MM.1S (cell line): ENCODE results near the gene NSMF.

Source experiments
- DNase-seq: peaks from one replicate; pipeline ENCODE4 v3.0.0-alpha.2; 2015
- H2AFZ ChIP-seq: fragments of 300-600 bp; sonication (generic); 2 replicates; pipeline ENCODE4 v1.6.0; 2016; ENCODE audit warnings: antibody characterized with exemption, low read length
- H3F3A ChIP-seq: fragments of 300-600 bp; sonication (generic); 2 replicates; pipeline ENCODE4 v1.6.1; 2016; ENCODE audit warnings: mild to moderate bottlenecking, antibody characterized with exemption, low read length, moderate library complexity, mixed read lengths; ENCODE audit not compliant: insufficient read depth
- H3K27ac ChIP-seq: fragments of 300-600 bp; sonication (generic); 2 replicates; pipeline ENCODE4 v1.5.1; 2016; ENCODE audit warnings: mild to moderate bottlenecking, low read length
- H3K27me3 ChIP-seq: fragments of 300-600 bp; sonication (generic); replicated peaks from 2 replicates; pipeline ENCODE4 v1.6.0; 2016; ENCODE audit warnings: low read length; ENCODE audit not compliant: insufficient read depth
- H3K36me3 ChIP-seq: fragments of 300-600 bp; sonication (generic); replicated peaks from 2 replicates; pipeline ENCODE4 v1.6.1; 2016; ENCODE audit warnings: mild to moderate bottlenecking, low read length, mixed read lengths; ENCODE audit not compliant: insufficient read depth
- H3K4me1 ChIP-seq: fragments of 300-600 bp; sonication (generic); 2 replicates; pipeline ENCODE4 v1.6.1; 2016; ENCODE audit warnings: low read length, mixed read lengths
- H3K4me2 ChIP-seq: fragments of 300-600 bp; sonication (generic); 2 replicates; pipeline ENCODE4 v1.6.0; 2016; ENCODE audit warnings: low read depth, low read length
- H3K4me3 ChIP-seq: fragments of 300-600 bp; sonication (generic); 2 replicates; pipeline ENCODE4 v1.5.1; 2016; ENCODE audit warnings: low read length, mixed read lengths
- H3K79me2 ChIP-seq: fragments of 300-600 bp; sonication (generic); 2 replicates; pipeline ENCODE4 v1.6.1; 2016; ENCODE audit warnings: mixed run types, low read length, mixed read lengths
- H3K9ac ChIP-seq: fragments of 300-600 bp; sonication (generic); 2 replicates; pipeline ENCODE4 v1.6.1; 2016; ENCODE audit warnings: low read length, mixed read lengths
- H3K9me2 ChIP-seq: fragments of 300-600 bp; sonication (generic); replicated peaks from 2 replicates; pipeline ENCODE4 v1.6.1; 2016; ENCODE audit warnings: mild to moderate bottlenecking, low read length, mixed read lengths; ENCODE audit not compliant: insufficient read depth
- H3K9me3 ChIP-seq: fragments of 300-600 bp; sonication (generic); replicated peaks from 2 replicates; pipeline ENCODE4 v1.6.1; 2016; ENCODE audit warnings: mild to moderate bottlenecking, low read length, mixed read lengths; ENCODE audit not compliant: insufficient read depth
- H4K20me1 ChIP-seq: fragments of 300-600 bp; sonication (generic); 2 replicates; pipeline ENCODE4 v1.6.1; 2016; ENCODE audit warnings: mild to moderate bottlenecking, low read length, moderate library complexity, mixed read lengths; ENCODE audit not compliant: insufficient read depth
- CTCF ChIP-seq: fragments of 300-600 bp; sonication (generic); IDR thresholded peaks from 2 replicates; pipeline ENCODE4 v1.5.1; 2016; ENCODE audit warnings: antibody characterized with exemption, low read length, mixed read lengths
- EZH2 ChIP-seq: fragments of 300-600 bp; sonication (generic); optimal IDR thresholded peaks from 2 replicates; pipeline ENCODE3; 2017; ENCODE audit warnings: low read depth, mild to moderate bottlenecking, antibody characterized with exemption, low read length, mixed read lengths
- EZH2phosphoT487 ChIP-seq: fragments of 300-600 bp; sonication (generic); IDR thresholded peaks from 2 replicates; pipeline ENCODE4 v1.6.1; 2018; ENCODE audit warnings: antibody characterized with exemption, low read length

The NSMF gene

GRCh38 chr9:137439158-137439714 lies 19.9 kb downstream of the NSMF start:
- H3K9ac ChIP-seq, result no peak overlapping the region
- H3K4me2 ChIP-seq, result no peak overlapping the region
- no peaks in the 10 kb centered on the region for H3K9me2 ChIP-seq
- H2AFZ ChIP-seq, result no peak overlapping the region
- no peaks in the 10 kb centered on the region for H3K36me3 ChIP-seq
- H3F3A ChIP-seq, result 0 out of 2 replicates have a peak, but pooled peaks cover 5% of the 10 kb centered on the region
- no peak overlapping the region for H3K27ac ChIP-seq
- H3K9me3 ChIP-seq, result no peaks in the 10 kb centered on the region
- no peaks in the 10 kb centered on the region for H4K20me1 ChIP-seq
- TF ChIP-seq CTCF, result no peak
- TF ChIP-seq EZH2phosphoT487, result no peak
- no peak for TF ChIP-seq EZH2
- no peaks in the 10 kb centered on the region for H3K79me2 ChIP-seq
- H3K4me1 ChIP-seq, result no peaks in the 10 kb centered on the region
- DNase-seq, result no peak
- peaks cover 65% of the 10 kb centered on the region for H3K27me3 ChIP-seq
- H3K4me3 ChIP-seq, result no peak overlapping the region

- Histone ChIP-seq H3K4me2 (no peak overlapping the region), H3K9me3 (no peaks in the 10 kb centered on the region), H3K9me2 (no peaks in the 10 kb centered on the region), H3K27ac (no peak overlapping the region), H3K27me3 (peaks cover 71% of the 10 kb centered on the region), H3K36me3 (no peaks in the 10 kb centered on the region), H3K4me1 (no peaks in the 10 kb centered on the region), H3K79me2 (no peaks in the 10 kb centered on the region), H4K20me1 (no peaks in the 10 kb centered on the region), H2AFZ (no peak overlapping the region), H3K4me3 (no peak overlapping the region), H3K9ac (no peak overlapping the region), H3F3A (0 out of 2 replicates have a peak, but pooled peaks cover 5% of the 10 kb centered on the region)
- no peak for DNase-seq
- TF ChIP-seq EZH2phosphoT487, result no peak
- TF ChIP-seq EZH2, result no peak
- no peak for TF ChIP-seq CTCF
Observed at GRCh38 chr9:137438591-137439157, 20.5 kb downstream of the NSMF start.

GRCh38 chr9:137437691-137438590 lies 21.2 kb downstream of the NSMF start:
- TF ChIP-seq EZH2phosphoT487 (no peak), CTCF (no peak), EZH2 (no peak)
- no peak overlapping the region for H3K9ac ChIP-seq

More at GRCh38 chr9:137437691-137438590, 21.2 kb downstream of the NSMF start:
- no peak for DNase-seq
- Histone ChIP-seq H4K20me1 (no peaks in the 10 kb centered on the region), H3K36me3 (no peaks in the 10 kb centered on the region), H2AFZ (no peak overlapping the region), H3K27me3 (peaks cover 77% of the 10 kb centered on the region), H3K9me3 (no peaks in the 10 kb centered on the region), H3K4me2 (no peak overlapping the region), H3K79me2 (no peaks in the 10 kb centered on the region), H3K9me2 (no peaks in the 10 kb centered on the region), H3F3A (0 out of 2 replicates have a peak, but pooled peaks cover 5% of the 10 kb centered on the region), H3K27ac (no peak overlapping the region), H3K4me1 (no peaks in the 10 kb centered on the region), H3K4me3 (no peak overlapping the region)
